Keratinocyte (primary cell): ENCODE data around the gene SSTR3. TPM values are rescaled to one million over a fixed set of nuclear protein-coding genes. Genes with fewer than 3 reads are reported as not detected.

Experiments
- DNase-seq: peaks from one replicate; pipeline ENCODE4 v3.0.0-alpha.2; 2011; ENCODE audit warnings: low read depth, missing footprints, low spot score
- FAIRE-seq: peaks from 2 replicates; lab custom pipeline; 2011; peaks lifted over from hg19 to GRCh38; lab: Jason Lieb, UNC
- H2AFZ ChIP-seq: 2 replicates; pipeline ENCODE4 v1.6.0; 2012; ENCODE audit warnings: low read length, control low read depth, inconsistent platforms; ENCODE audit not compliant: control insufficient read depth
- H3K27ac ChIP-seq: 2 replicates; pipeline ENCODE4 v1.5.1; 2011; ENCODE audit warnings: low read length; ENCODE audit not compliant: control insufficient read depth, insufficient read depth
- H3K27me3 ChIP-seq: 3 replicates; pipeline ENCODE4 v1.6.0; 2011; ENCODE audit warnings: low read length; ENCODE audit not compliant: control insufficient read depth, insufficient read depth; ENCODE audit errors: extremely low read depth
- H3K36me3 ChIP-seq, 2 experiments: 2 replicates in 1 of 2; 3 replicates in 1 of 2; pipeline ENCODE4 v1.5.1; 2011; ENCODE audit warnings: low read length in 2 of 2, mild to moderate bottlenecking in 1 of 2; ENCODE audit not compliant: control insufficient read depth in 2 of 2, insufficient read depth in 2 of 2; ENCODE audit errors: extremely low read depth in 1 of 2
- H3K4me1 ChIP-seq: 3 replicates; pipeline ENCODE4 v1.5.1; 2011; ENCODE audit warnings: low read length; ENCODE audit not compliant: control insufficient read depth, insufficient read depth; ENCODE audit errors: extremely low read depth
- H3K4me2 ChIP-seq: 3 replicates; pipeline ENCODE4 v1.6.0; 2011; ENCODE audit warnings: low read depth, low read length; ENCODE audit not compliant: control insufficient read depth, insufficient read depth; ENCODE audit errors: extremely low read depth
- H3K4me3 ChIP-seq, 3 experiments: fragments of 200-600 bp in 1 of 3; sonication (generic) in 1 of 3; 2 replicates in 2 of 3; 3 replicates in 1 of 3; pipeline ENCODE4 v1.5.1; 2011 to 2016; ENCODE audit warnings: low read length in 3 of 3, mild to moderate bottlenecking in 3 of 3, control low read depth in 2 of 3, inconsistent platforms in 1 of 3, low read depth in 1 of 3, mixed read lengths in 1 of 3, mixed run types in 1 of 3, moderate library complexity in 1 of 3; ENCODE audit not compliant: control insufficient read depth in 2 of 3, insufficient read depth in 2 of 3; ENCODE audit errors: extremely low read depth in 1 of 3
- H3K79me2 ChIP-seq: 2 replicates; pipeline ENCODE4 v1.6.0; 2012; ENCODE audit warnings: low read length; ENCODE audit not compliant: control insufficient read depth, insufficient read depth
- H3K9ac ChIP-seq: 3 replicates; pipeline ENCODE4 v1.6.0; 2011; ENCODE audit warnings: low read length; ENCODE audit not compliant: control insufficient read depth, insufficient read depth; ENCODE audit errors: extremely low read depth
- H3K9me1 ChIP-seq: 3 replicates; pipeline ENCODE4 v1.6.0; 2011; ENCODE audit warnings: low read length; ENCODE audit not compliant: control insufficient read depth, insufficient read depth; ENCODE audit errors: extremely low read depth
- H3K9me3 ChIP-seq: 2 replicates; pipeline ENCODE4 v1.5.1; 2012; ENCODE audit warnings: low read depth, low read length; ENCODE audit not compliant: control insufficient read depth
- H4K20me1 ChIP-seq: 3 replicates; pipeline ENCODE4 v1.6.0; 2011; ENCODE audit warnings: low read length; ENCODE audit not compliant: control insufficient read depth, insufficient read depth; ENCODE audit errors: extremely low read depth
- CTCF ChIP-seq, 3 experiments: IDR thresholded peaks in 1 of 3; conservative IDR thresholded peaks in 1 of 3; optimal IDR thresholded peaks in 1 of 3; 2 replicates in 2 of 3; 3 replicates in 1 of 3; pipeline versions ENCODE3 to v1.5.1; 2011; ENCODE audit warnings: low read length in 3 of 3, mild to moderate bottlenecking in 3 of 3, moderate library complexity in 2 of 3, control low read depth in 1 of 3, inconsistent platforms in 1 of 3; ENCODE audit not compliant: insufficient read depth in 2 of 3; ENCODE audit errors: extremely low read depth in 1 of 3
- EZH2 ChIP-seq: IDR thresholded peaks from one replicate; pipeline ENCODE4 v1.6.1; 2012; ENCODE audit warnings: inconsistent platforms, mild to moderate bottlenecking, low read length, moderate library complexity
- dilution Hi-C: fragments of 300-500 bp; cut with MboI; formaldehyde crosslinking; loops from one replicate; pipeline ENCODE4 v1.7.0; 2020; ENCODE audit warnings: low sequenced_read_pairs; ENCODE audit not compliant: extremely low pct_ligation_motif_present
- polyA plus RNA-seq, 5 experiments: library from polyadenylated mRNA; depleted of rRNA in 3 of 5; stranded (reverse) in 3 of 5; stranded (forward) in 1 of 5; unstranded in 1 of 5; fragments of >200 nt; gene quantifications; 1 replicate in 1 of 5; 2 replicates in 3 of 5; 3 replicates in 1 of 5; pipeline versions ENCODE4 v1.2.1 to v1.2.3, GENCODE V29; 2011 to 2012; ENCODE audit warnings: missing spikeins in 2 of 5, low read depth in 1 of 5, low replicate concordance in 1 of 5

SSTR3 gene
- polyA plus RNA-seq, 1 donor (not counting 4 experiments of a cell fraction or from before 2014, with no cell fraction given): not detected

- no peak overlapping the region for H3K27ac ChIP-seq
These were observed 46.6 kb upstream of the SSTR3 start for GRCh38 chr22:37258753-37259401.

GRCh38 chr22:37258005-37258752 is 45.9 kb upstream of the SSTR3 start:
- H4K20me1 ChIP-seq: no peaks in the 10 kb centered on the region
- H3K27me3 ChIP-seq: peaks cover 5% of the 10 kb centered on the region
- dilution Hi-C loops: no loop called here
- TF ChIP-seq CTCF (optimal IDR thresholded peaks at IDR 0.05 in 1 of 3, IDR thresholded peaks at IDR 0.05 in 1 of 3, conservative IDR thresholded peaks at IDR 0.05 in 1 of 3; ENCODE audit: extremely low read depth in 1 of 3, insufficient read depth in 2 of 3, low read length in 3 of 3): no peak
- TF ChIP-seq EZH2: no peak
- H3K4me2 ChIP-seq: no peak overlapping the region
- H3K27ac ChIP-seq: no peak overlapping the region
- H3K9me1 ChIP-seq: no peaks in the 10 kb centered on the region
- H3K79me2 ChIP-seq: no peaks in the 10 kb centered on the region
- H3K9me3 ChIP-seq: no peaks in the 10 kb centered on the region
- H3K4me1 ChIP-seq: peaks cover 52% of the 10 kb centered on the region
- H3K36me3 ChIP-seq: no peaks in the 10 kb centered on the region
- no peak overlapping the region for H3K9ac ChIP-seq
- H3K4me3 ChIP-seq: no peak overlapping the region
- DNase-seq (no peak), FAIRE-seq (no peak)
- H2AFZ ChIP-seq: no peak overlapping the region

More at GRCh38 chr22:37258753-37259401, 46.6 kb upstream of the SSTR3 start:
- Histone ChIP-seq H3K9ac (no peak overlapping the region), H3K79me2 (no peaks in the 10 kb centered on the region), H2AFZ (no peak overlapping the region), H3K4me2 (peak overlapping the region; percentile 75), H3K27me3 (peaks cover 5% of the 10 kb centered on the region), H3K36me3 (no peaks in the 10 kb centered on the region), H3K9me3 (peaks cover under 1% of the 10 kb centered on the region), H3K4me1 (peaks cover 45% of the 10 kb centered on the region), H3K4me3 (no peak overlapping the region), H3K9me1 (no peaks in the 10 kb centered on the region), H4K20me1 (no peaks in the 10 kb centered on the region)
- TF ChIP-seq EZH2 (no peak), CTCF (optimal IDR thresholded peaks at IDR 0.05 in 1 of 3, IDR thresholded peaks at IDR 0.05 in 1 of 3, conservative IDR thresholded peaks at IDR 0.05 in 1 of 3; ENCODE audit: extremely low read depth in 1 of 3, insufficient read depth in 2 of 3, low read length in 3 of 3) (no peak)
- no peak for FAIRE-seq
- no peak for DNase-seq
- dilution Hi-C loops: no loop called here
